Astrocyte (in vitro differentiated cells and primary cell): ENCODE results near the gene PLCH1. TPM values are rescaled to one million over a fixed set of nuclear protein-coding genes. Genes with fewer than 3 reads are reported as not detected.

Experiments used
- DNase-seq: peaks from one replicate; pipeline ENCODE4 v3.0.0-alpha.2; 2010; ENCODE audit warnings: low read depth
- FAIRE-seq: peaks from 2 replicates; lab custom pipeline; 2011; peaks lifted over from hg19 to GRCh38; lab: Jason Lieb, UNC
- H2AFZ ChIP-seq: 2 replicates; pipeline ENCODE4 v1.6.0; 2012; ENCODE audit warnings: low read depth, low read length, inconsistent platforms
- H3K27ac ChIP-seq: 2 replicates; pipeline ENCODE4 v1.5.1; 2011; ENCODE audit warnings: low read depth, low read length, inconsistent platforms
- H3K27me3 ChIP-seq: 2 replicates; pipeline ENCODE4 v1.6.0; 2011; ENCODE audit warnings: low read length, inconsistent platforms; ENCODE audit not compliant: insufficient read depth
- H3K36me3 ChIP-seq: 2 replicates; pipeline ENCODE4 v1.5.1; 2011; ENCODE audit warnings: low read length, inconsistent platforms; ENCODE audit not compliant: insufficient read depth
- H3K4me1 ChIP-seq: 2 replicates; pipeline ENCODE4 v1.5.1; 2011; ENCODE audit warnings: low read length, inconsistent platforms; ENCODE audit not compliant: insufficient read depth
- H3K4me2 ChIP-seq: 2 replicates; pipeline ENCODE4 v1.6.0; 2012; ENCODE audit warnings: low read length, inconsistent platforms
- H3K4me3 ChIP-seq: 2 replicates; pipeline ENCODE4 v1.5.1; 2011; ENCODE audit warnings: low read depth, mild to moderate bottlenecking, low read length, inconsistent platforms; ENCODE audit not compliant: insufficient read depth
- H3K79me2 ChIP-seq: 2 replicates; pipeline ENCODE4 v1.6.0; 2012; ENCODE audit warnings: mild to moderate bottlenecking, low read length, inconsistent platforms; ENCODE audit not compliant: insufficient read depth
- H3K9ac ChIP-seq: 2 replicates; pipeline ENCODE4 v1.6.0; 2012; ENCODE audit warnings: mild to moderate bottlenecking, low read length, inconsistent platforms
- H3K9me3 ChIP-seq: 2 replicates; pipeline ENCODE4 v1.5.1; 2012; ENCODE audit warnings: low read depth, mild to moderate bottlenecking, low read length, inconsistent platforms; ENCODE audit not compliant: insufficient read depth
- H4K20me1 ChIP-seq: 2 replicates; pipeline ENCODE4 v1.6.0; 2012; ENCODE audit warnings: low read length, inconsistent platforms; ENCODE audit not compliant: insufficient read depth
- H3K27ac Mint-ChIP-seq: one replicate; pipeline ENCODE4 v1.8.0; 2021; ENCODE audit warnings: mild to moderate bottlenecking, mixed read lengths; ENCODE audit not compliant: unreplicated experiment
- H3K27me3 Mint-ChIP-seq: one replicate; pipeline ENCODE4 v1.8.0; 2021; ENCODE audit warnings: low read depth, mixed read lengths; ENCODE audit not compliant: unreplicated experiment
- H3K36me3 Mint-ChIP-seq: one replicate; pipeline ENCODE4 v1.8.0; 2021; ENCODE audit warnings: low read depth, mixed read lengths; ENCODE audit not compliant: unreplicated experiment
- H3K4me1 Mint-ChIP-seq: one replicate; pipeline ENCODE4 v1.8.0; 2021; ENCODE audit warnings: low read depth, mixed read lengths; ENCODE audit not compliant: unreplicated experiment
- H3K4me3 Mint-ChIP-seq: one replicate; pipeline ENCODE4 v1.8.0; 2021; ENCODE audit warnings: mild to moderate bottlenecking, moderate library complexity, mixed read lengths; ENCODE audit not compliant: unreplicated experiment
- H3K9me3 Mint-ChIP-seq: one replicate; pipeline ENCODE4 v1.8.0; 2021; ENCODE audit warnings: mild to moderate bottlenecking, mixed read lengths; ENCODE audit not compliant: unreplicated experiment
- EZH2 ChIP-seq: IDR thresholded peaks from 2 replicates; pipeline ENCODE4 v1.6.1; 2012; ENCODE audit warnings: mild to moderate bottlenecking, low read length, inconsistent platforms; ENCODE audit not compliant: insufficient read depth
- total RNA-seq: library from RNA; stranded (reverse); gene quantifications from 2 replicates; pipeline ENCODE4 v1.2.1, GENCODE V29; 2021
- TF ChIP-seq, protein P1 (sequence below): IDR thresholded peaks from 2 replicates; pipeline ENCODE4 v1.5.1; 2011; ENCODE audit warnings: low read depth, mild to moderate bottlenecking, inconsistent platforms, low read length, moderate library complexity; ENCODE audit not compliant: insufficient read depth

The PLCH1 gene
- total RNA-seq, 1 donor from 2014 or later: 1.2 TPM

GRCh38 chr3:155661760-155662159 lies 83.1 kb downstream of the PLCH1 start:
- DNase-seq: no peak
- peaks cover 6% of the 10 kb centered on the region for H3K4me1 Mint-ChIP-seq
- TF ChIP-seq, protein P1, sequence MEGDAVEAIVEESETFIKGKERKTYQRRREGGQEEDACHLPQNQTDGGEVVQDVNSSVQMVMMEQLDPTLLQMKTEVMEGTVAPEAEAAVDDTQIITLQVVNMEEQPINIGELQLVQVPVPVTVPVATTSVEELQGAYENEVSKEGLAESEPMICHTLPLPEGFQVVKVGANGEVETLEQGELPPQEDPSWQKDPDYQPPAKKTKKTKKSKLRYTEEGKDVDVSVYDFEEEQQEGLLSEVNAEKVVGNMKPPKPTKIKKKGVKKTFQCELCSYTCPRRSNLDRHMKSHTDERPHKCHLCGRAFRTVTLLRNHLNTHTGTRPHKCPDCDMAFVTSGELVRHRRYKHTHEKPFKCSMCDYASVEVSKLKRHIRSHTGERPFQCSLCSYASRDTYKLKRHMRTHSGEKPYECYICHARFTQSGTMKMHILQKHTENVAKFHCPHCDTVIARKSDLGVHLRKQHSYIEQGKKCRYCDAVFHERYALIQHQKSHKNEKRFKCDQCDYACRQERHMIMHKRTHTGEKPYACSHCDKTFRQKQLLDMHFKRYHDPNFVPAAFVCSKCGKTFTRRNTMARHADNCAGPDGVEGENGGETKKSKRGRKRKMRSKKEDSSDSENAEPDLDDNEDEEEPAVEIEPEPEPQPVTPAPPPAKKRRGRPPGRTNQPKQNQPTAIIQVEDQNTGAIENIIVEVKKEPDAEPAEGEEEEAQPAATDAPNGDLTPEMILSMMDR: no peak
- no peak for TF ChIP-seq EZH2
- no peak for FAIRE-seq
- H3K27me3 ChIP-seq: no peaks in the 10 kb centered on the region
- peaks cover 1% of the 10 kb centered on the region for H3K27me3 Mint-ChIP-seq
- H3K9ac ChIP-seq: no peak overlapping the region
- no peak overlapping the region for H3K27ac Mint-ChIP-seq
- no peak overlapping the region for H3K4me2 ChIP-seq
- H3K4me3 ChIP-seq: no peak overlapping the region
- no peaks in the 10 kb centered on the region for H3K36me3 Mint-ChIP-seq
- H3K79me2 ChIP-seq: no peaks in the 10 kb centered on the region
- H4K20me1 ChIP-seq: no peaks in the 10 kb centered on the region
- H3K9me3 ChIP-seq: no peaks in the 10 kb centered on the region
- no peaks in the 10 kb centered on the region for H3K36me3 ChIP-seq
- no peak overlapping the region for H3K27ac ChIP-seq
- H3K4me3 Mint-ChIP-seq: no peak overlapping the region
- H3K9me3 Mint-ChIP-seq: no peaks in the 10 kb centered on the region
- H2AFZ ChIP-seq: no peak overlapping the region
- no peaks in the 10 kb centered on the region for H3K4me1 ChIP-seq

GRCh38 chr3:155661042-155661441 lies 83.8 kb downstream of the PLCH1 start:
- no peak for FAIRE-seq
- no peaks in the 10 kb centered on the region for H3K79me2 ChIP-seq
- no peaks in the 10 kb centered on the region for H3K27me3 ChIP-seq
- no peak overlapping the region for H3K9ac ChIP-seq
- no peak overlapping the region for H3K4me2 ChIP-seq
- H3K4me3 ChIP-seq: no peak overlapping the region
- no peaks in the 10 kb centered on the region for H3K36me3 Mint-ChIP-seq
- no peak overlapping the region for H3K27ac Mint-ChIP-seq
- H3K27me3 Mint-ChIP-seq: peaks cover 1% of the 10 kb centered on the region
- DNase-seq: no peak
- H3K4me1 Mint-ChIP-seq: peaks cover 6% of the 10 kb centered on the region
- H2AFZ ChIP-seq: no peak overlapping the region
- no peak overlapping the region for H3K27ac ChIP-seq
- H3K4me3 Mint-ChIP-seq: no peak overlapping the region
- TF ChIP-seq EZH2: no peak
- TF ChIP-seq, protein P1: no peak
- no peaks in the 10 kb centered on the region for H3K9me3 ChIP-seq
- no peaks in the 10 kb centered on the region for H4K20me1 ChIP-seq
- no peaks in the 10 kb centered on the region for H3K9me3 Mint-ChIP-seq
- no peaks in the 10 kb centered on the region for H3K4me1 ChIP-seq
- no peaks in the 10 kb centered on the region for H3K36me3 ChIP-seq

GRCh38 chr3:155658671-155659261 lies 86.1 kb downstream of the PLCH1 start:
- Mint-ChIP-seq H3K4me1 (no peaks in the 10 kb centered on the region), H3K4me3 (no peak overlapping the region), H3K27ac (no peak overlapping the region), H3K9me3 (no peaks in the 10 kb centered on the region), H3K36me3 (no peaks in the 10 kb centered on the region), H3K27me3 (peaks cover 1% of the 10 kb centered on the region)
- H3K9me3 ChIP-seq: no peaks in the 10 kb centered on the region
- no peaks in the 10 kb centered on the region for H3K36me3 ChIP-seq
- H2AFZ ChIP-seq: no peak overlapping the region
- H4K20me1 ChIP-seq: no peaks in the 10 kb centered on the region
- H3K27ac ChIP-seq: no peak overlapping the region
- H3K4me3 ChIP-seq: no peak overlapping the region
- no peaks in the 10 kb centered on the region for H3K4me1 ChIP-seq
- H3K9ac ChIP-seq: no peak overlapping the region
- TF ChIP-seq, protein P1: no peak
- no peak for TF ChIP-seq EZH2
- no peak for FAIRE-seq
- H3K4me2 ChIP-seq: no peak overlapping the region
- no peaks in the 10 kb centered on the region for H3K27me3 ChIP-seq
- DNase-seq: no peak
- H3K79me2 ChIP-seq: no peaks in the 10 kb centered on the region
